A549 (cell line): ENCODE data around the gene MUC6. TPM values are rescaled to one million over a fixed set of nuclear protein-coding genes. Genes with fewer than 3 reads are reported as not detected.

Experiments used
- ATAC-seq, 2 experiments: fragments of 200-7000 bp in 1 of 2; fragments of >200 bp in 1 of 2; cut with Nextera tagmentation in 1 of 2; cut with Tn5 transposase in 1 of 2; 3 replicates each; pipeline versions ENCODE4 v1.8.0 to v1.9.1; 2018 to 2020; ENCODE audit warnings: mild to moderate bottlenecking in 1 of 2, moderate library complexity in 1 of 2
- CTCF ChIA-PET: fragments of 300-600 bp; sonication (Branson Sonifier 250); formaldehyde crosslinking; extraction: SDS; loops from one replicate; lab custom pipeline; 2021; ENCODE audit warnings: antibody characterized with exemption, inconsistent platforms; lab: Yijun Ruan, JAX
- POLR2A ChIA-PET: fragments of 350-600 bp; formaldehyde crosslinking; extraction: SDS; loops from one replicate; lab custom pipeline; 2021; ENCODE audit warnings: antibody characterized with exemption, inconsistent platforms; lab: Yijun Ruan, JAX
- DNase-seq, 2 experiments: peaks; one replicate each; pipeline versions ENCODE4 v3.0.0 to v3.0.0-alpha.2; 2011 to 2016; ENCODE audit warnings: low read depth in 1 of 2, low spot score in 1 of 2
- FAIRE-seq: peaks from 2 replicates; lab custom pipeline; 2011; peaks lifted over from hg19 to GRCh38; lab: Jason Lieb, UNC
- H3K27ac ChIP-seq, 2 experiments: fragments of >200 bp; sonication (Bioruptor Twin); formaldehyde crosslinking; 3 replicates each; pipeline ENCODE4 v1.5.1; 2016 to 2017
- H3K4me1 ChIP-seq: fragments of >200 bp; sonication (Bioruptor Twin); formaldehyde crosslinking; 3 replicates; pipeline ENCODE4 v1.6.1; 2016
- H3K4me2 ChIP-seq: fragments of >200 bp; sonication (Bioruptor Twin); formaldehyde crosslinking; 3 replicates; pipeline ENCODE4 v1.6.1; 2016
- H3K4me3 ChIP-seq: fragments of >200 bp; sonication (Bioruptor Twin); formaldehyde crosslinking; 3 replicates; pipeline ENCODE4 v1.5.1; 2016
- H3K9me3 ChIP-seq: fragments of >200 bp; sonication (Bioruptor Twin); formaldehyde crosslinking; 3 replicates; pipeline ENCODE4 v1.6.1; 2016
- BHLHE40 ChIP-seq: IDR thresholded peaks from 2 replicates; pipeline ENCODE4 v1.6.1; 2012; ENCODE audit warnings: low read depth, low read length, inconsistent platforms
- ESRRA ChIP-seq: fragments of 150-350 bp; IDR thresholded peaks from 2 replicates; pipeline ENCODE4 v1.6.1; 2014; ENCODE audit warnings: mild to moderate bottlenecking, low read length, borderline replicate concordance
- FOSL2 ChIP-seq, 2 experiments: fragments of 450-650 bp in 1 of 2; fragments of >200 bp in 1 of 2; sonication (Bioruptor Twin) in 1 of 2; formaldehyde crosslinking; IDR thresholded peaks; 2 replicates each; pipeline versions ENCODE4 v1.5.0 to v1.6.1; 2016 to 2020; ENCODE audit warnings: mild to moderate bottlenecking in 1 of 2, moderate library complexity in 1 of 2
- JUN ChIP-seq, 2 experiments: fragments of >200 bp; sonication (Bioruptor Twin); formaldehyde crosslinking; IDR thresholded peaks; 2 replicates in 1 of 2; 3 replicates in 1 of 2; pipeline ENCODE4 v1.6.1; 2016 to 2017
- KDM5A ChIP-seq: fragments of 200-600 bp; sonication (generic); IDR thresholded peaks from 2 replicates; pipeline ENCODE4 v1.6.1; 2016; ENCODE audit warnings: antibody characterized with exemption, mild to moderate bottlenecking
- REST ChIP-seq: fragments of 200-600 bp; sonication (generic); IDR thresholded peaks from 2 replicates; pipeline ENCODE4 v1.6.1; 2016; ENCODE audit warnings: antibody characterized with exemption, mild to moderate bottlenecking, moderate library complexity
- SMC3 ChIP-seq: fragments of >200 bp; sonication (Bioruptor Twin); formaldehyde crosslinking; IDR thresholded peaks from 3 replicates; pipeline ENCODE4 v1.6.1; 2018; ENCODE audit warnings: inconsistent platforms
- SREBF2 ChIP-seq: fragments of 450-650 bp; IDR thresholded peaks from 2 replicates; pipeline ENCODE4 v1.6.1; 2014; ENCODE audit warnings: mild to moderate bottlenecking, moderate library complexity
- USF2 ChIP-seq: fragments of 450-650 bp; IDR thresholded peaks from 2 replicates; pipeline ENCODE4 v1.6.1; 2014; ENCODE audit warnings: antibody characterized with exemption
- ZC3H11A ChIP-seq: fragments of 450-650 bp; IDR thresholded peaks from 2 replicates; pipeline ENCODE4 v1.6.1; 2014; ENCODE audit warnings: antibody characterized with exemption, mild to moderate bottlenecking
- WGBS: methylation state at CpG from one replicate; pipeline ENCODE4 v1.1.6; 2017; ENCODE audit errors: missing lambda C conversion rate; 5-methylcytosine and 5-hydroxymethylcytosine counted together
- polyA plus RNA-seq, 4 experiments: library from polyadenylated mRNA; depleted of rRNA in 3 of 4; stranded (reverse); fragments of >200 nt; fragmentation: RNase III in 1 of 4; extraction: RNeasy Plus Mini Kit Qiagen cat#74134 plus additional on column Dnase treatment in 1 of 4; gene quantifications; 2 replicates in 3 of 4; 3 replicates in 1 of 4; pipeline ENCODE4 v1.2.3, GENCODE V29; 2011 to 2017
- TF ChIP-seq, protein P1 (sequence below): IDR thresholded peaks from 2 replicates; pipeline ENCODE4 v1.6.1; 2012
- TF ChIP-seq, protein P2 (sequence below): fragments of 150-350 bp; IDR thresholded peaks from 2 replicates; pipeline ENCODE4 v1.6.1; 2014; ENCODE audit warnings: low read depth, mild to moderate bottlenecking, low read length
- TF ChIP-seq, protein P3 (sequence below): fragments of 250-450 bp; sonication (Bioruptor Pico); IDR thresholded peaks from 2 replicates; pipeline ENCODE4 v1.5.0; 2020; ENCODE audit warnings: low read depth, mild to moderate bottlenecking, moderate library complexity

The MUC6 gene
- polyA plus RNA-seq, 2 of the 4 experiments (the other 2 are of a cell fraction): not detected

DNA sequence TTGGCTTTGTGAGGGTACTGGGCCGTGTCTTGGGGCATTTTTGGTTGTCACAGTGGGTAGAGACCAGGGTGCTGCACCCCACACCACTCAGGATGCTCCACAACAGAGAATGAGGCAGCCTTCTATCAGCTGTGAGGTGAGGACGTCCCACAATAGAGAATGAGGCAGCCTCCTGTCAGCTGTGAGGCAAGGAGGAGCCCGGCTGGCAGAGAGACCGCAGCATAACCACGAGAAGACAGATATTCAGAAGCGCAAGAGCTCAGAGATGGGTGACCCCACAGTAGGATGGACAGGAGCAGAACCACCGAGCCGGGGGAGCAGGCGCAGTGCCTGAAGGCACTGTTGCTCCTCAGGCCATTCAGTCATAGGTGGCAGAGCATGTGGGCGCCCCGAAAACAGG, 63.3 kb downstream of the MUC6 start:
- ATAC-seq (no peak), FAIRE-seq (no peak), DNase-seq (no peak)
- ChIA-PET POLR2A (no interaction called here), CTCF (interaction anchor here (1.5 kb wide), 2 partner anchors 20 to 46 kb away, joined by 3 read pairs; no protein-coding TSS in a partner anchor)
- TF ChIP-seq, protein P1, sequence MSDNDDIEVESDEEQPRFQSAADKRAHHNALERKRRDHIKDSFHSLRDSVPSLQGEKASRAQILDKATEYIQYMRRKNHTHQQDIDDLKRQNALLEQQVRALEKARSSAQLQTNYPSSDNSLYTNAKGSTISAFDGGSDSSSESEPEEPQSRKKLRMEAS: no peak
- no peak overlapping the region for H3K4me2 ChIP-seq
- no peak overlapping the region for H3K4me3 ChIP-seq
- 88% methylated on average over 11 of the region's 11 CpGs for WGBS
- H3K27ac ChIP-seq: no peak overlapping the region
- H3K4me1 ChIP-seq: 0 out of 3 replicates have a peak, but pooled peaks cover 4% of the 10 kb centered on the region
- no peaks in the 10 kb centered on the region for H3K9me3 ChIP-seq

DNA sequence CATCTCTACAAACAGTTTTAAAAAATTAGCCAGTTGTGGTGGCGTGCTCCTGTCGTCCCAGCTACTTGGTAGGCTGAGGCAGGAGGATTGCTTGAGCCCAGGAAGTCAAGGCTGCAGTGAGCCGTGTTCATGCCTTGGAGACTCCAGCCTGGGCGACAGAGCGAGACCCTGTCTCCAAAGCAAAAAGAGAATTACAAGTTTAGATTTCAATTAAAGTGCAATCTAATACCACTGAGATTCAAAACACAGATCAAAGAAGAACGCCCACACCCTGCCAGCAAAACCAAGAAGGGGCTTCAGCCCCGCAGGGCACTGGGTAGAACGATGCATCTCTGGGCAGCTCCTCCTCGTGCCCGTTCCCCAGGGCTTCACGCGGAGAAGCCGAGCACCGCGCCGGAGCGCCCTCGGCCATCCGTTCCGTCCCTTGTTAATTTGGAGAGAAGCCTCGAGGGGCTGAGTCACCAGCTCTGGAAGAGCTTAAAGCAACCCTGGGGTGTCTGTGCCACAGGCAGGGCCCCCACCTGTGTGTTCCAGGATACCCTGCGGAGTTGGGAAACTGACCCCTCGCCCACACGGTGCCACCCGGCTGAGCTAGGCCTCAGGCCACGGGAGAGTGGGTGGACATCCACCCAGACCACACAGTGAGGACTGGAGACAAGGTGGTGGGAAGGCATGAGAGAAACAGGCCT, 63.9 kb downstream of the MUC6 start:
- H3K4me1 ChIP-seq: 0 out of 3 replicates have a peak, but pooled peaks cover 4% of the 10 kb centered on the region
- no peak for ATAC-seq
- no peak for TF ChIP-seq KDM5A
- TF ChIP-seq, protein P2, sequence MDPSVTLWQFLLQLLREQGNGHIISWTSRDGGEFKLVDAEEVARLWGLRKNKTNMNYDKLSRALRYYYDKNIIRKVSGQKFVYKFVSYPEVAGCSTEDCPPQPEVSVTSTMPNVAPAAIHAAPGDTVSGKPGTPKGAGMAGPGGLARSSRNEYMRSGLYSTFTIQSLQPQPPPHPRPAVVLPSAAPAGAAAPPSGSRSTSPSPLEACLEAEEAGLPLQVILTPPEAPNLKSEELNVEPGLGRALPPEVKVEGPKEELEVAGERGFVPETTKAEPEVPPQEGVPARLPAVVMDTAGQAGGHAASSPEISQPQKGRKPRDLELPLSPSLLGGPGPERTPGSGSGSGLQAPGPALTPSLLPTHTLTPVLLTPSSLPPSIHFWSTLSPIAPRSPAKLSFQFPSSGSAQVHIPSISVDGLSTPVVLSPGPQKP: no peak
- TF ChIP-seq, protein P1: no peak
- TF ChIP-seq REST: no peak
- TF ChIP-seq JUN (IDR thresholded peaks at IDR 0.05): no peak
- no peak for TF ChIP-seq ZC3H11A
- no peak for TF ChIP-seq SREBF2
- no peak for TF ChIP-seq USF2
- no peak for TF ChIP-seq SMC3
- no peak for TF ChIP-seq FOSL2 (IDR thresholded peaks at IDR 0.05)
- no peak for TF ChIP-seq FOSL2 (CRISPR knock-in tag; IDR thresholded peaks at IDR 0.05)
- TF ChIP-seq BHLHE40: no peak
- no peak for TF ChIP-seq ESRRA
- TF ChIP-seq, protein P3, sequence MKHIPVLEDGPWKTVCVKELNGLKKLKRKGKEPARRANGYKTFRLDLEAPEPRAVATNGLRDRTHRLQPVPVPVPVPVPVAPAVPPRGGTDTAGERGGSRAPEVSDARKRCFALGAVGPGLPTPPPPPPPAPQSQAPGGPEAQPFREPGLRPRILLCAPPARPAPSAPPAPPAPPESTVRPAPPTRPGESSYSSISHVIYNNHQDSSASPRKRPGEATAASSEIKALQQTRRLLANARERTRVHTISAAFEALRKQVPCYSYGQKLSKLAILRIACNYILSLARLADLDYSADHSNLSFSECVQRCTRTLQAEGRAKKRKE (CRISPR knock-in tag): no peak
- no peaks in the 10 kb centered on the region for H3K9me3 ChIP-seq
- ChIA-PET CTCF (interaction anchor here (1.5 kb wide), 1 partner anchor 46 kb away, joined by 3 read pairs; no protein-coding TSS in a partner anchor), POLR2A (no interaction called here)
- WGBS: 95% methylated on average over 26 of the region's 26 CpGs
- H3K27ac ChIP-seq: no peak overlapping the region
- no peak for DNase-seq
- H3K4me3 ChIP-seq: no peak overlapping the region
- H3K4me2 ChIP-seq: no peak overlapping the region
- no peak for FAIRE-seq
